ENCODE data around the gene TAT.
"Not testable (repeated sequence)": the region's sequence is repeated elsewhere in the genome, so short reads cannot be mapped to it uniquely, and the experiment has no call there.

DNA sequence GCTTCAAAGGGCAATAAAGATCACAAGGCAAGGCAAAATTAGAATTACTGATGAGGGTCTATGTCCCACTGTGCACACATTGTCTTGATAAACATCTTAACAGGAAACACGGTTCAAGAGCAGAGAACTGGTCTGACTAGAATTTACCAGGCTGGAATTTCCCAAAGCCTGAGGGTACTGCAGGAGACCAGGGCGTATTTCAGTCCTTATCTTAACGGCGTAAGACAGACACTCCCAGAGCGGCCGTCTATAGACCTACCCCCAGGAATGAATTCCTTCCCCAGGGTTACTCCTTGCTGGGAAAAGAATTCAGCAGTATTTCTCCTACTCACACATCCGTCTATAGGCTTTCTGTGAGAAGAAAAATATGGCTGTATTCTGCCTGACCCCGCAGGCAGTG is 15.0 kb downstream of the TAT start:
- not testable (repeated sequence) for TF ChIP-seq EZH2 (IDR thresholded peaks at IDR 0.05; ENCODE audit: borderline replicate concordance, low read length)
- TF ChIP-seq, protein P1, sequence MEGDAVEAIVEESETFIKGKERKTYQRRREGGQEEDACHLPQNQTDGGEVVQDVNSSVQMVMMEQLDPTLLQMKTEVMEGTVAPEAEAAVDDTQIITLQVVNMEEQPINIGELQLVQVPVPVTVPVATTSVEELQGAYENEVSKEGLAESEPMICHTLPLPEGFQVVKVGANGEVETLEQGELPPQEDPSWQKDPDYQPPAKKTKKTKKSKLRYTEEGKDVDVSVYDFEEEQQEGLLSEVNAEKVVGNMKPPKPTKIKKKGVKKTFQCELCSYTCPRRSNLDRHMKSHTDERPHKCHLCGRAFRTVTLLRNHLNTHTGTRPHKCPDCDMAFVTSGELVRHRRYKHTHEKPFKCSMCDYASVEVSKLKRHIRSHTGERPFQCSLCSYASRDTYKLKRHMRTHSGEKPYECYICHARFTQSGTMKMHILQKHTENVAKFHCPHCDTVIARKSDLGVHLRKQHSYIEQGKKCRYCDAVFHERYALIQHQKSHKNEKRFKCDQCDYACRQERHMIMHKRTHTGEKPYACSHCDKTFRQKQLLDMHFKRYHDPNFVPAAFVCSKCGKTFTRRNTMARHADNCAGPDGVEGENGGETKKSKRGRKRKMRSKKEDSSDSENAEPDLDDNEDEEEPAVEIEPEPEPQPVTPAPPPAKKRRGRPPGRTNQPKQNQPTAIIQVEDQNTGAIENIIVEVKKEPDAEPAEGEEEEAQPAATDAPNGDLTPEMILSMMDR (conservative IDR thresholded peaks at IDR 0.05 in 1 of 2, IDR thresholded peaks at IDR 0.05 in 1 of 2; ENCODE audit: extremely low read depth in 1 of 2, insufficient read depth in 1 of 2, low read depth in 1 of 2, low read length in 2 of 2) = not testable (repeated sequence)

Data from mammary epithelial cell (primary cell).